ENCODE measurements around the gene TTLL1. TPM values are rescaled to one million over a fixed set of nuclear protein-coding genes. Genes with fewer than 3 reads are reported as not detected.

Gene TTLL1
- total and polyA plus RNA-seq, 2 donors (not counting 3 experiments of a cell fraction or from before 2014, with no cell fraction given) = 9.0 to 17.0 TPM

- BruUV-seq (replicated peaks) = no TSS peak
- Histone ChIP-seq H3K27me3 (ENCODE audit: control insufficient read depth in 2 of 2, insufficient read depth in 2 of 2, low read length in 2 of 2) (no peaks in the 10 kb centered on the region), H3K4me1 (ENCODE audit: control insufficient read depth, extremely low read depth, insufficient read depth, low read length) (no peaks in the 10 kb centered on the region), H2AFZ (ENCODE audit: low read depth, low read length) (no peak overlapping the region), H3K79me2 (ENCODE audit: control insufficient read depth, insufficient read depth, low read length) (no peaks in the 10 kb centered on the region), H3K4me3 (replicated peaks in 1 of 3; ENCODE audit: insufficient read depth in 1 of 3, low read depth in 1 of 3, low read length in 3 of 3) (no peak overlapping the region), H4K20me1 (replicated peaks; ENCODE audit: control insufficient read depth, extremely low read depth, insufficient read depth, low read length) (no peaks in the 10 kb centered on the region), H3K9ac (replicated peaks; ENCODE audit: extremely low read depth, insufficient read depth, low read length) (no peak overlapping the region), H3K36me3 (ENCODE audit: control insufficient read depth in 2 of 2, extremely low read depth in 1 of 2, insufficient read depth in 2 of 2, low read length in 2 of 2) (peaks cover 0 to 27% of the 10 kb centered on the region in 2 experiments), H3K27ac (ENCODE audit: insufficient read depth, low read depth, low read length) (no peak overlapping the region), H3K4me2 (ENCODE audit: insufficient read depth, low read length) (no peak overlapping the region), H3K9me3 (replicated peaks; ENCODE audit: control insufficient read depth, insufficient read depth, low read length) (no peaks in the 10 kb centered on the region), H3K9me1 (replicated peaks; ENCODE audit: control insufficient read depth, extremely low read depth, insufficient read depth, low read length) (no peaks in the 10 kb centered on the region)
- ChIA-PET POLR2A (no interaction called here), CTCF (interaction anchor here (1.1 to 4.4 kb wide), 3 partner anchors 8 to 43 kb away, joined by 3 to 17 read pairs (median 5); partner anchors contain the start of gene BIK)
- FAIRE-seq = no peak
- no peak for DNase-seq (ENCODE audit: low read depth, low spot score)
- dilution Hi-C loops (cut with MboI; ENCODE audit: extremely low pct_ligation_motif_present, low sequenced_read_pairs) (no loop called here), intact Hi-C loops (cut with micrococcal nuclease) (no loop called here)
- TF ChIP-seq JUN (IDR thresholded peaks at IDR 0.05; ENCODE audit: borderline replicate concordance, insufficient read depth, insufficient read length, low read depth) = no peak
- no peak for TF ChIP-seq MAX (IDR thresholded peaks at IDR 0.05; ENCODE audit: insufficient read depth, insufficient read length)
- no peak for TF ChIP-seq FOS (IDR thresholded peaks at IDR 0.05; ENCODE audit: borderline replicate concordance, insufficient read depth, low read length)
- no peak for TF ChIP-seq POLR2AphosphoS5 (IDR thresholded peaks at IDR 0.05; ENCODE audit: insufficient read depth, low read depth, low read length)
Observed at GRCh38 chr22:43135565-43135964, 46.4 kb upstream of the TTLL1 start.

GRCh38 chr22:43134553-43134952 lies 45.4 kb upstream of the TTLL1 start:
- Histone ChIP-seq H3K9ac (replicated peaks; ENCODE audit: extremely low read depth, insufficient read depth, low read length) (no peak overlapping the region), H3K79me2 (ENCODE audit: control insufficient read depth, insufficient read depth, low read length) (no peaks in the 10 kb centered on the region), H3K27me3 (ENCODE audit: control insufficient read depth in 2 of 2, insufficient read depth in 2 of 2, low read length in 2 of 2) (no peaks in the 10 kb centered on the region), H4K20me1 (replicated peaks; ENCODE audit: control insufficient read depth, extremely low read depth, insufficient read depth, low read length) (no peaks in the 10 kb centered on the region), H3K9me1 (replicated peaks; ENCODE audit: control insufficient read depth, extremely low read depth, insufficient read depth, low read length) (no peaks in the 10 kb centered on the region), H3K4me1 (ENCODE audit: control insufficient read depth, extremely low read depth, insufficient read depth, low read length) (no peaks in the 10 kb centered on the region), H3K4me3 (replicated peaks in 1 of 3; ENCODE audit: insufficient read depth in 1 of 3, low read depth in 1 of 3, low read length in 3 of 3) (no peak overlapping the region), H3K27ac (ENCODE audit: insufficient read depth, low read depth, low read length) (no peak overlapping the region), H2AFZ (ENCODE audit: low read depth, low read length) (no peak overlapping the region), H3K4me2 (ENCODE audit: insufficient read depth, low read length) (no peak overlapping the region), H3K36me3 (ENCODE audit: control insufficient read depth in 2 of 2, extremely low read depth in 1 of 2, insufficient read depth in 2 of 2, low read length in 2 of 2) (peaks cover 0 to 23% of the 10 kb centered on the region in 2 experiments), H3K9me3 (replicated peaks; ENCODE audit: control insufficient read depth, insufficient read depth, low read length) (no peaks in the 10 kb centered on the region)
- ChIA-PET CTCF (interaction anchor here (4.4 kb wide), 1 partner anchor 25 kb away, joined by 17 read pairs; the partner anchor contains the start of gene BIK), POLR2A (no interaction called here)
- FAIRE-seq (no peak), DNase-seq (ENCODE audit: low read depth, low spot score) (no peak)
- dilution Hi-C loops (cut with MboI; ENCODE audit: extremely low pct_ligation_motif_present, low sequenced_read_pairs) (no loop called here), intact Hi-C loops (cut with micrococcal nuclease) (no loop called here)
- TF ChIP-seq, protein P1, sequence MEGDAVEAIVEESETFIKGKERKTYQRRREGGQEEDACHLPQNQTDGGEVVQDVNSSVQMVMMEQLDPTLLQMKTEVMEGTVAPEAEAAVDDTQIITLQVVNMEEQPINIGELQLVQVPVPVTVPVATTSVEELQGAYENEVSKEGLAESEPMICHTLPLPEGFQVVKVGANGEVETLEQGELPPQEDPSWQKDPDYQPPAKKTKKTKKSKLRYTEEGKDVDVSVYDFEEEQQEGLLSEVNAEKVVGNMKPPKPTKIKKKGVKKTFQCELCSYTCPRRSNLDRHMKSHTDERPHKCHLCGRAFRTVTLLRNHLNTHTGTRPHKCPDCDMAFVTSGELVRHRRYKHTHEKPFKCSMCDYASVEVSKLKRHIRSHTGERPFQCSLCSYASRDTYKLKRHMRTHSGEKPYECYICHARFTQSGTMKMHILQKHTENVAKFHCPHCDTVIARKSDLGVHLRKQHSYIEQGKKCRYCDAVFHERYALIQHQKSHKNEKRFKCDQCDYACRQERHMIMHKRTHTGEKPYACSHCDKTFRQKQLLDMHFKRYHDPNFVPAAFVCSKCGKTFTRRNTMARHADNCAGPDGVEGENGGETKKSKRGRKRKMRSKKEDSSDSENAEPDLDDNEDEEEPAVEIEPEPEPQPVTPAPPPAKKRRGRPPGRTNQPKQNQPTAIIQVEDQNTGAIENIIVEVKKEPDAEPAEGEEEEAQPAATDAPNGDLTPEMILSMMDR (IDR thresholded peaks at IDR 0.05; ENCODE audit: extremely low read depth in 1 of 2, insufficient read depth in 1 of 2, low read depth in 1 of 2, low read length in 2 of 2) = no peak
- TF ChIP-seq POLR2AphosphoS5 (IDR thresholded peaks at IDR 0.05; ENCODE audit: insufficient read depth, low read depth, low read length) = no peak
- no peak for TF ChIP-seq GATA2 (IDR thresholded peaks at IDR 0.05; ENCODE audit: insufficient read depth, insufficient read length, low read depth, low read length)
- TF ChIP-seq FOS (IDR thresholded peaks at IDR 0.05; ENCODE audit: borderline replicate concordance, insufficient read depth, low read length) = no peak
- no peak for TF ChIP-seq JUN (IDR thresholded peaks at IDR 0.05; ENCODE audit: borderline replicate concordance, insufficient read depth, insufficient read length, low read depth)
- no peak for TF ChIP-seq EZH2 (IDR thresholded peaks at IDR 0.05; ENCODE audit: borderline replicate concordance, low read depth, low read length, severe bottlenecking)
- no peak for TF ChIP-seq MAX (IDR thresholded peaks at IDR 0.05; ENCODE audit: insufficient read depth, insufficient read length)
- TF ChIP-seq POLR2A (IDR thresholded peaks at IDR 0.05; ENCODE audit: low read depth, low read length) = no peak
- no peak for TF ChIP-seq MYC (IDR thresholded peaks at IDR 0.05; ENCODE audit: low read depth, low read length)
- BruUV-seq (replicated peaks) = no TSS peak
